ENCODE data around the gene CDH13. TPM values are rescaled to one million over a fixed set of nuclear protein-coding genes. Genes with fewer than 3 reads are reported as not detected.

CDH13 gene
- total RNA-seq, 1 experiment from 2014 or later = 2.1 TPM

- Histone ChIP-seq H3K27me3 (replicated peaks; ENCODE audit: insufficient read depth, low read depth, low read length, poor library complexity) (peaks cover 25% of the 10 kb centered on the region), H3K4me3 (ENCODE audit: low read depth, low read length, poor library complexity, severe bottlenecking) (no peak overlapping the region), H3K36me3 (ENCODE audit: insufficient read depth, low read length, poor library complexity, severe bottlenecking) (no peaks in the 10 kb centered on the region), H3K4me1 (ENCODE audit: insufficient read depth, low read length, poor library complexity, severe bottlenecking) (no peaks in the 10 kb centered on the region), H3K9me3 (ENCODE audit: low read depth, low read length, poor library complexity, severe bottlenecking) (no peaks in the 10 kb centered on the region), H3K27ac (ENCODE audit: low read depth, low read length, poor library complexity, severe bottlenecking) (no peak overlapping the region)
- DNase-seq (ENCODE audit: low spot score) = no peak
- BruUV-seq (replicated peaks) = no TSS peak
- TF ChIP-seq EZH2 (IDR thresholded peaks at IDR 0.05; ENCODE audit: borderline replicate concordance, low read depth, low read length, poor library complexity, severe bottlenecking) = no peak
- no peak for TF ChIP-seq CTCF (conservative IDR thresholded peaks at IDR 0.05; ENCODE audit: low read depth, low read length)
- intact Hi-C loops (cut with micrococcal nuclease; ENCODE audit: unreplicated experiment) = no loop called here
- POLR2A ChIA-PET (ENCODE audit: low non-redundant PET) = no interaction called here
- CTCF ChIA-PET = no interaction called here
Measured at GRCh38 chr16:82713778-82714177, 87.0 kb downstream of the CDH13 start.

DNA sequence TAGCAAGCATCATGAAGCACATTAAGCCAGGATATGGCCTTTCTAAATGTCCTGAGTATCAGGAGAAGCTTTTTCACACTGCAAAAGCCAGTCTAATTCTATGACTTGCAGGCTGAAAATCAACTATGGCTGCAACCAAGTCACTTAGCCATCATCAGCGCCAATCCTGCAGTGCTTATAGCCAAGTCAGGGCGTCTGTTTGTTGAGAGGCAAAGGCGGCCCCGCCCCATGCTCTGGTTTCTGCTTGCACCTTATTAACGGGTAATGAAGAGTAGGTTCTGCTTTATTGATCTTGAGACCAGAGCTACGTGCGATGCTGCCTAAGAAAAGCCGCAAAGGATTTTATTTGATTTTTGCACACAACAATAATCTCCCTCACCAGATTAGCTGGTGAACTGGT lies 88.4 kb downstream of the CDH13 start:
- peaks cover 25% of the 10 kb centered on the region for H3K27me3 ChIP-seq (replicated peaks; ENCODE audit: insufficient read depth, low read depth, low read length, poor library complexity)
- no peaks in the 10 kb centered on the region for H3K9me3 ChIP-seq (ENCODE audit: low read depth, low read length, poor library complexity, severe bottlenecking)
- no peaks in the 10 kb centered on the region for H3K4me1 ChIP-seq (ENCODE audit: insufficient read depth, low read length, poor library complexity, severe bottlenecking)
- intact Hi-C loops (cut with micrococcal nuclease; ENCODE audit: unreplicated experiment) = no loop called here
- H3K4me3 ChIP-seq (ENCODE audit: low read depth, low read length, poor library complexity, severe bottlenecking) = no peak overlapping the region
- DNase-seq (ENCODE audit: low spot score) = no peak
- no peaks in the 10 kb centered on the region for H3K36me3 ChIP-seq (ENCODE audit: insufficient read depth, low read length, poor library complexity, severe bottlenecking)
- TF ChIP-seq EZH2 (IDR thresholded peaks at IDR 0.05; ENCODE audit: borderline replicate concordance, low read depth, low read length, poor library complexity, severe bottlenecking) (no peak), CTCF (conservative IDR thresholded peaks at IDR 0.05; ENCODE audit: low read depth, low read length) (no peak)
- no TSS peak for BruUV-seq (replicated peaks)
- ChIA-PET POLR2A (ENCODE audit: low non-redundant PET) (no interaction called here), CTCF (no interaction called here)
- H3K27ac ChIP-seq (ENCODE audit: low read depth, low read length, poor library complexity, severe bottlenecking) = no peak overlapping the region

DNA sequence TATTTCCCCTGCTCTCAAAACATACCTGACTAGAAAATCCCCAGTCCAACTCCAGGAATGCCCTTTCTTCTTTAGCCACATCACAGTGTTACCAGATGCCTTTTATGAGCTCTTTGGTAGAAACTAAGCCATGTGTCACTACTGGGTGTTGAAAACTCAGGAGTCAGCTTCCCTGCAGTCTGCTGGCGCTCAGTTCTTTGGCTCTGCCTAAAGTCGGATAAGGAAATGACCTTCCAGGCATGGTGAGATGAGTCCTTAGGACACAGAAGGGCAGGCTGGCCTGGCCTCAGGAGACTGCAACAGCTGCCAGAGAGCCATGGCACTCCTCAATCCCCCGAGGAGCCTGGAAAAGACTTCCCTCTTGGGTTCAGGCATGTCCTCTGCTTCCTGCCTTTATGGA lies 89.1 kb downstream of the CDH13 start:
- intact Hi-C loops (cut with micrococcal nuclease; ENCODE audit: unreplicated experiment) = no loop called here
- Histone ChIP-seq H3K27me3 (replicated peaks; ENCODE audit: insufficient read depth, low read depth, low read length, poor library complexity) (peaks cover 25% of the 10 kb centered on the region), H3K27ac (ENCODE audit: low read depth, low read length, poor library complexity, severe bottlenecking) (no peak overlapping the region), H3K4me1 (ENCODE audit: insufficient read depth, low read length, poor library complexity, severe bottlenecking) (no peaks in the 10 kb centered on the region), H3K9me3 (ENCODE audit: low read depth, low read length, poor library complexity, severe bottlenecking) (no peaks in the 10 kb centered on the region), H3K36me3 (ENCODE audit: insufficient read depth, low read length, poor library complexity, severe bottlenecking) (no peaks in the 10 kb centered on the region), H3K4me3 (ENCODE audit: low read depth, low read length, poor library complexity, severe bottlenecking) (no peak overlapping the region)
- no peak for DNase-seq (ENCODE audit: low spot score)
- no TSS peak for BruUV-seq (replicated peaks)
- POLR2A ChIA-PET (ENCODE audit: low non-redundant PET) = no interaction called here
- TF ChIP-seq EZH2 (IDR thresholded peaks at IDR 0.05; ENCODE audit: borderline replicate concordance, low read depth, low read length, poor library complexity, severe bottlenecking) (no peak), CTCF (conservative IDR thresholded peaks at IDR 0.05; ENCODE audit: low read depth, low read length) (no peak)
- CTCF ChIA-PET = no interaction called here

All from A673 (cell line).